Measurements from ENCODE around the gene NCOA5. TPM values are rescaled to one million over a fixed set of nuclear protein-coding genes. Genes with fewer than 3 reads are reported as not detected.

NCOA5 gene
- total and polyA plus RNA-seq, 10 of the 15 experiments (the other 5 are each of a cell fraction or from before 2014, with no cell fraction given) = 7.7 to 38.1 (median 30.1) TPM

- TF ChIP-seq E2F8 (IDR thresholded peaks at IDR 0.05; ENCODE audit: low read depth, partially characterized antibody) (no peak), HDAC2 (IDR thresholded peaks at IDR 0.05) (no peak), MYB (IDR thresholded peaks at IDR 0.05; ENCODE audit: borderline replicate concordance, low read depth, low read length) (no peak), NR2C1 (IDR thresholded peaks at IDR 0.05) (no peak), BHLHE40 (IDR thresholded peaks at IDR 0.05; ENCODE audit: borderline replicate concordance in 1 of 2, low read depth in 2 of 2, low read length in 1 of 2) (no peak)
- TF ChIP-seq, protein P1, sequence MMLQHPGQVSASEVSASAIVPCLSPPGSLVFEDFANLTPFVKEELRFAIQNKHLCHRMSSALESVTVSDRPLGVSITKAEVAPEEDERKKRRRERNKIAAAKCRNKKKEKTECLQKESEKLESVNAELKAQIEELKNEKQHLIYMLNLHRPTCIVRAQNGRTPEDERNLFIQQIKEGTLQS (IDR thresholded peaks at IDR 0.05; ENCODE audit: borderline replicate concordance, extremely low read depth, low read depth, low read length) = no peak
Measured at GRCh38 chr20:46062621-46063020, 27.1 kb downstream of the NCOA5 start (continued).

GRCh38 chr20:46062151-46062550 lies 27.6 kb downstream of the NCOA5 start:
- ATAC-seq (no peak), FAIRE-seq (no peak), DNase-seq (ENCODE audit: low read depth, low spot score) (no peak)
- no peak overlapping the region for H2AFZ ChIP-seq (ENCODE audit: control insufficient read depth, low read depth, low read length)
- ChIA-PET RAD21 (ENCODE audit: unreplicated experiment) (no interaction called here), SMC1A (ENCODE audit: uncharacterized antibody, unreplicated experiment) (no interaction called here), CTCF (no interaction called here), POLR2A (no interaction called here)
- H3K4me1 ChIP-seq (ENCODE audit: control insufficient read depth, insufficient read depth, low read length) = peaks cover 22% of the 10 kb centered on the region; the same call in 1 of the 2 replicates
- H3K36me3 ChIP-seq (ENCODE audit: control insufficient read depth in 2 of 2, insufficient read depth in 2 of 2, low read length in 1 of 2) = peaks cover 12 to 47% of the 10 kb centered on the region in 2 experiments
- no peaks in the 10 kb centered on the region; the same call in 1 of the 2 replicates for H4K20me1 ChIP-seq (ENCODE audit: control insufficient read depth, insufficient read depth)
- no peaks in the 10 kb centered on the region; the same call in 2 of the 3 replicates for H3K9me3 ChIP-seq (replicated peaks; ENCODE audit: control insufficient read depth, insufficient read depth, low read length)
- intact Hi-C loops (cut with micrococcal nuclease; ENCODE audit: unreplicated experiment) (no loop called here), in situ Hi-C loops (cut with MboI) (no loop called here)
- H3K27me3 ChIP-seq (replicated peaks in 1 of 2; ENCODE audit: control insufficient read depth in 2 of 2, insufficient read depth in 2 of 2, low read length in 1 of 2) = no peaks in the 10 kb centered on the region
- WGBS (ENCODE audit: insufficient coverage, insufficient replicate concordance, low lambda C conversion rate, missing lambda C conversion rate) = 96% methylated on average over 4 of the region's 4 CpGs
- no peak overlapping the region for H3K9ac ChIP-seq (ENCODE audit: control insufficient read depth, insufficient read depth, low read length)
- no peak overlapping the region for H3K4me3 ChIP-seq
- H3K27ac ChIP-seq (ENCODE audit: control insufficient read depth, insufficient read depth) = no peak overlapping the region
- H3K4me2 ChIP-seq (ENCODE audit: control insufficient read depth, insufficient read depth) = no peak overlapping the region
- no peaks in the 10 kb centered on the region for H3K79me2 ChIP-seq (ENCODE audit: control insufficient read depth, insufficient read depth, low read length)
- BruUV-seq (replicated peaks) = no TSS peak
- TF ChIP-seq NFYB (IDR thresholded peaks at IDR 0.05; ENCODE audit: insufficient read depth, low read depth, low read length) (no peak), TARDBP (IDR thresholded peaks at IDR 0.05; ENCODE audit: borderline replicate concordance) (no peak), ZNF622 (IDR thresholded peaks at IDR 0.05) (no peak), NFIC (IDR thresholded peaks at IDR 0.05; ENCODE audit: low read depth, low read length) (no peak), CREB1 (IDR thresholded peaks at IDR 0.05; ENCODE audit: low read depth) (no peak)
- TF ChIP-seq, protein P2, sequence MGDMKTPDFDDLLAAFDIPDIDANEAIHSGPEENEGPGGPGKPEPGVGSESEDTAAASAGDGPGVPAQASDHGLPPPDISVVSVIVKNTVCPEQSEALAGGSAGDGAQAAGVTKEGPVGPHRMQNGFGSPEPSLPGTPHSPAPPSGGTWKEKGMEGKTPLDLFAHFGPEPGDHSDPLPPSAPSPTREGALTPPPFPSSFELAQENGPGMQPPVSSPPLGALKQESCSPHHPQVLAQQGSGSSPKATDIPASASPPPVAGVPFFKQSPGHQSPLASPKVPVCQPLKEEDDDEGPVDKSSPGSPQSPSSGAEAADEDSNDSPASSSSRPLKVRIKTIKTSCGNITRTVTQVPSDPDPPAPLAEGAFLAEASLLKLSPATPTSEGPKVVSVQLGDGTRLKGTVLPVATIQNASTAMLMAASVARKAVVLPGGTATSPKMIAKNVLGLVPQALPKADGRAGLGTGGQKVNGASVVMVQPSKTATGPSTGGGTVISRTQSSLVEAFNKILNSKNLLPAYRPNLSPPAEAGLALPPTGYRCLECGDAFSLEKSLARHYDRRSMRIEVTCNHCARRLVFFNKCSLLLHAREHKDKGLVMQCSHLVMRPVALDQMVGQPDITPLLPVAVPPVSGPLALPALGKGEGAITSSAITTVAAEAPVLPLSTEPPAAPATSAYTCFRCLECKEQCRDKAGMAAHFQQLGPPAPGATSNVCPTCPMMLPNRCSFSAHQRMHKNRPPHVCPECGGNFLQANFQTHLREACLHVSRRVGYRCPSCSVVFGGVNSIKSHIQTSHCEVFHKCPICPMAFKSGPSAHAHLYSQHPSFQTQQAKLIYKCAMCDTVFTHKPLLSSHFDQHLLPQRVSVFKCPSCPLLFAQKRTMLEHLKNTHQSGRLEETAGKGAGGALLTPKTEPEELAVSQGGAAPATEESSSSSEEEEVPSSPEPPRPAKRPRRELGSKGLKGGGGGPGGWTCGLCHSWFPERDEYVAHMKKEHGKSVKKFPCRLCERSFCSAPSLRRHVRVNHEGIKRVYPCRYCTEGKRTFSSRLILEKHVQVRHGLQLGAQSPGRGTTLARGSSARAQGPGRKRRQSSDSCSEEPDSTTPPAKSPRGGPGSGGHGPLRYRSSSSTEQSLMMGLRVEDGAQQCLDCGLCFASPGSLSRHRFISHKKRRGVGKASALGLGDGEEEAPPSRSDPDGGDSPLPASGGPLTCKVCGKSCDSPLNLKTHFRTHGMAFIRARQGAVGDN (IDR thresholded peaks at IDR 0.05) = no peak

All from GM12878 (cell line).